ENCODE measurements around the gene CCDC154. TPM values are rescaled to one million over a fixed set of nuclear protein-coding genes. Genes with fewer than 3 reads are reported as not detected.

The CCDC154 gene
- total RNA-seq, 1 donor from 2014 or later: 4.1 TPM

DNA sequence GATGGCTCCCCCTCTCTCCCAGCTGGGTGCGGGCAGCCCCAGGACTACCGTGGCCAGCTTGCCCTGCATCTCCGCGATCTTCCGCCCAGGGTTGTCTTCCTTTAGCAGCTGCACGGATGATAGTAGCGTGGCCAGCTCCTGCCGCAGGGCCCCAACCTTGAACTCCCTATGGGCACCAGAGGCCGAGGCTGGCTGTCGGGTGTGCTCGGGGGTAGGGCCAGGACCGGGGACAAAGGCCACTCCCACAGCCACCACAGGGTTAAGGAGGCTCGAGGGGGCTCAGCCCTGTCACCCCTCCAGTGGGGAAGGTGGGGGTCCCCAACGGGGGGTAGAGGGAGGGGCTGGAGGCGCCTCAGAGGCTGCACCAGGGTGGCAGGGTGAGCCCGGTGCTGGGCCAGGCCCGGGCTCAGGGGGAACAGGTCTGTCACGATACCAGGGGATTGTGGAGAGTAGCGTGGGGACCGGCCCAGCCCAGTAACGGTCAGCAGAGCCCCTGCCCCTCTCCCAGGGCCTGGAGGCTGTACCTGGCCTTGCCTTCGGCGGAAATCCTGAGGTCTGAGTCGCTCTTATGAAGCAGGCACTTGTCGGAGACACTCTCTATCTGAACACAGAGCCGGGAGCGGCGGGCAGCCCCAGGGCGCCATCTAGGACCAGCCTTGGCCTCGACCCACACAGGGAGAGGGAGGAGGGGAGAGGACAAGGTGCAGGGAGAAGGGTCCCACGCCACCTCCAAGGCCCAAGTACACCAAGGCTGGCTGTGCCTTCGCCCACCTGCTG, 8.2 kb downstream of the CCDC154 start:
- TF ChIP-seq, protein P1, sequence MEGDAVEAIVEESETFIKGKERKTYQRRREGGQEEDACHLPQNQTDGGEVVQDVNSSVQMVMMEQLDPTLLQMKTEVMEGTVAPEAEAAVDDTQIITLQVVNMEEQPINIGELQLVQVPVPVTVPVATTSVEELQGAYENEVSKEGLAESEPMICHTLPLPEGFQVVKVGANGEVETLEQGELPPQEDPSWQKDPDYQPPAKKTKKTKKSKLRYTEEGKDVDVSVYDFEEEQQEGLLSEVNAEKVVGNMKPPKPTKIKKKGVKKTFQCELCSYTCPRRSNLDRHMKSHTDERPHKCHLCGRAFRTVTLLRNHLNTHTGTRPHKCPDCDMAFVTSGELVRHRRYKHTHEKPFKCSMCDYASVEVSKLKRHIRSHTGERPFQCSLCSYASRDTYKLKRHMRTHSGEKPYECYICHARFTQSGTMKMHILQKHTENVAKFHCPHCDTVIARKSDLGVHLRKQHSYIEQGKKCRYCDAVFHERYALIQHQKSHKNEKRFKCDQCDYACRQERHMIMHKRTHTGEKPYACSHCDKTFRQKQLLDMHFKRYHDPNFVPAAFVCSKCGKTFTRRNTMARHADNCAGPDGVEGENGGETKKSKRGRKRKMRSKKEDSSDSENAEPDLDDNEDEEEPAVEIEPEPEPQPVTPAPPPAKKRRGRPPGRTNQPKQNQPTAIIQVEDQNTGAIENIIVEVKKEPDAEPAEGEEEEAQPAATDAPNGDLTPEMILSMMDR (IDR thresholded peaks at IDR 0.05): no peak
- intact Hi-C loops (cut with DNase I): no loop called here

DNA sequence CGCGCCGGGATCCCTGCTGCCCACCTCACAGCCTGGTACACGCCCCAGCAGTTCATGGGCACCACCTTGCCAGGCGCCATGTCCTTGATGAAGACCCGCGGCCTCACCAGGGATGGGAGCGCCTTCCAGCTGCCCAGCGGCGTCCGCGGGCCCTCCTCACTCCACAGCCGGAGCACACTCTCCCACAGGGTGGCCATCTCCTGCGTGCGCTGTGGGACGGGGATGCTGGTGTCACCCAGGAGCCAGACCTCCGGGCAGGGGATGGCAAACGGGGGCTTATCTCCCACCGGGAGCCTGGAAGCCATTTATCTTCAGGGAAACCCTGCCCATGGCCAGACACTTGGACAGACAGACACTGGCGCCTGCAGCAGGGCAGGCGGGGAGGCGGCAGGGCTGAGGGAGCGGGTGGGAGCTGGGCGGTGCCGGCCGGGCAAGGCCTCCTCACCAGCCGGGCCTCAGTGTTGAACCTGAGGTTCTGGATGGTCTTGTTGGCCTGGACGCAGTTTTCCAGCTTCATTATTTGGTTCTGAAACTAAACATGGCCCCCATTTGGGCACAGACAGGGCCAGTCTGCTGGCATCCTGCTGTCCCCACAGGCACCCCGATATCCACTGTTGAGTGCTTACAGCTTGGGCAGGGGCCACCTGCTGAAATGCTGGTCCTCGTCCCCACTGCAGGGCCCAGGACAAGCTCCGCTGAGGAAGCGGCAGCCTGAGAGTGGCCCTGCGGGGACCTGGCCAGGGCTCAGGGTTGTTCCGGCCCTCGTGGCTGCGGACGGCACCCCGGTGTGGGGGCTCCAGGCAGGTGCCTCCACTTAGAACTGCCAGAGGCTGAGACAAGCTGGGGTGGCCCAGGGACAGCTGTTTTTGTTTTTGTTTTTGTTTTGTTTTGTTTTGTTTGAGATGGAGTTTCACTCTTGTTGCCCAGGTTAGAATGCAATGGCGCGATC, 9.4 kb downstream of the CCDC154 start:
- Histone ChIP-seq H3K36me3 (no peaks in the 10 kb centered on the region), H3K4me1 (no peaks in the 10 kb centered on the region), H3K9me3 (no peaks in the 10 kb centered on the region), H3K4me3 (no peak overlapping the region), H3K27me3 (no peaks in the 10 kb centered on the region), H3K27ac (no peak overlapping the region)
- DNase-seq (no peak), ATAC-seq (no peak)
- intact Hi-C loops (cut with DNase I): no loop called here
- TF ChIP-seq, protein P1 (IDR thresholded peaks at IDR 0.05): no peak

More for the DNA sequence above, 8.2 kb downstream of the CCDC154 start:
- Histone ChIP-seq H3K27ac (no peak overlapping the region), H3K36me3 (no peaks in the 10 kb centered on the region), H3K27me3 (no peaks in the 10 kb centered on the region), H3K4me3 (no peak overlapping the region), H3K4me1 (no peaks in the 10 kb centered on the region), H3K9me3 (no peaks in the 10 kb centered on the region)
- DNase-seq (no peak), ATAC-seq (no peak)

DNA sequence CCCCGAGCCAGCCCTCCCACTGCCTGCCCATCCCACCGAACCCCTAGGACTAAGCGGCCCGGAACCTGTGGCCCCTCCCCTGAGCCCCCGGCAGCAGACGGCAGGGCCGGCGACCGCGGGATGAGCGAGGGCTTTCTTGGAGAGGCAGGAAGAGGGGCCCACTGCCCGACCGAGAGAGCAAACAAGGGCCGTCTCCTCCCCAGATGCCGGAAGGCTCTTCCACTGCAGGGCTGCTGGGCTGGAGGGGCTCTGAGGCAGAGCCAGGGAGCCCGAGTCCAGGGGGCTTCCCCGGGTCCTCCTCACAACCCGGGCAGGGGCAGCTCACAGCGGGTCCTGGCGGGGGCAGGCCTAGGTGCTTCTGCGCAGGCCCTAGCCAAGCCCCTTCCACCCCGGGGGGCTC, 10.6 kb downstream of the CCDC154 start:
- Histone ChIP-seq H3K4me1 (no peaks in the 10 kb centered on the region), H3K9me3 (no peaks in the 10 kb centered on the region), H3K27me3 (no peaks in the 10 kb centered on the region), H3K36me3 (no peaks in the 10 kb centered on the region), H3K4me3 (no peak overlapping the region), H3K27ac (no peak overlapping the region)
- DNase-seq (no peak), ATAC-seq (no peak)
- TF ChIP-seq, protein P1 (IDR thresholded peaks at IDR 0.05): no peak
- intact Hi-C loops (cut with DNase I): no loop called here

DNA sequence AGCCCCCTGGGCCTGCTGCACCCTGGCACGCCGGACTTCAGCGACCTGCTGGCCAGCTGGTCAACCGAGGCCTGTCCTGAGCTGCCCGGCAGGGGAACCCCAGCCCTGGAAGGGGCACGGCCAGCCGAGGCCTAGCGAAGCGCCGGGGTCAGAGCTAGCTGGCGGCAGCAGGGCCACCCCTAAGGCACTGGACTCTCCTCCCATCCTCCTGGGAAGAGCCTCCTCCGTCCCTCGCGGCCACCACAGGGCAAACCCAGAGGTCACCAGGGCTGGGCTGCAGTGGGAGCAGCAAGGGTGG, 11.1 kb downstream of the CCDC154 start:
- TF ChIP-seq, protein P1 (IDR thresholded peaks at IDR 0.05): no peak
- Histone ChIP-seq H3K4me3 (peak overlapping the region; percentile 29), H3K27ac (no peak overlapping the region), H3K27me3 (no peaks in the 10 kb centered on the region), H3K36me3 (no peaks in the 10 kb centered on the region), H3K4me1 (no peaks in the 10 kb centered on the region), H3K9me3 (no peaks in the 10 kb centered on the region)
- DNase-seq (no peak), ATAC-seq (no peak)
- intact Hi-C loops (cut with DNase I): no loop called here

DNA sequence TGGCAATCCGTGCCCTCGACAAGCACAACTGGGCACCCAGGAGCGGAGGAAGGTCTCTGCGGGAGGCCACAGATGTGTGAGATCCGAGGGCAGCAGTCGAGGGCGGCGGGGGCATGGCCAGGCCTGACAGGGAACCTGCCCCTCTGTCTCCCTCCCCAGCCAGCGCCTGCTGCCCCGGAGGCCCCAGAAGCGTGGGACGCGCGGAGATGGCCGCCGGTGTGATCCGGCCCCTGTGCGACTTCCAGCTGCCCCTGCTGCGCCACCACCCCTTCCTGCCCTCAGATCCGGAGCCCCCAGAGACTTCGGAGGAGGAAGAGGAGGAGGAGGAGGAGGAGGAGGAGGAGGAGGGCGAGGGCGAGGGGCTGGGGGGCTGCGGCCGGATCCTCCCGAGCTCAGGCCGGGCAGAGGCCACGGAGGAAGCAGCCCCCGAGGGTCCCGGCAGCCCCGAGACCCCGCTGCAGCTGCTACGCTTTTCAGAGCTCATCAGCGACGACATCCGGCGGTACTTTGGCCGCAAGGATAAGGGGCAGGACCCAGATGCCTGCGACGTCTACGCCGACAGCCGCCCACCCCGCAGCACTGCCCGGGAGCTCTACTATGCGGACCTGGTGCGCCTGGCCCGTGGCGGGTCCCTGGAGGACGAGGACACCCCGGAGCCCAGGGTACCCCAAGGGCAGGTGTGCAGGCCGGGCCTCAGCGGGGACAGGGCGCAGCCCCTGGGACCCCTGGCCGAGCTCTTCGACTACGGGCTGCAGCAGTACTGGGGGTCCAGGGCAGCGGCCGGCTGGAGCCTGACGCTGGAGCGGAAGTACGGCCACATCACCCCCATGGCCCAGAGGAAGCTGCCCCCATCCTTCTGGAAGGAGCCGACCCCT, 11.7 kb downstream of the CCDC154 start:
- DNase-seq (no peak), ATAC-seq (no peak)
- H3K4me3 ChIP-seq: peak overlapping the region; percentile 29
- H3K4me1 ChIP-seq: no peaks in the 10 kb centered on the region
- TF ChIP-seq, protein P1 (IDR thresholded peaks at IDR 0.05): no peak
- H3K27me3 ChIP-seq: no peaks in the 10 kb centered on the region
- H3K36me3 ChIP-seq: no peaks in the 10 kb centered on the region
- H3K9me3 ChIP-seq: no peaks in the 10 kb centered on the region
- intact Hi-C loops (cut with DNase I): no loop called here
- no peak overlapping the region for H3K27ac ChIP-seq
